Mucosa of stomach (tissue), 1 donor: ENCODE data around the gene SH3TC2.

ENCODE experiments used
- H3K27me3 ChIP-seq: one replicate; pipeline ENCODE4 v1.7.0; 2013; ENCODE audit warnings: mild to moderate bottlenecking, low read length; ENCODE audit not compliant: control insufficient read depth, insufficient read depth
- H3K36me3 ChIP-seq: one replicate; pipeline ENCODE4 v1.7.0; 2013; ENCODE audit warnings: low read length; ENCODE audit not compliant: control insufficient read depth, insufficient read depth
- H3K4me1 ChIP-seq: one replicate; pipeline ENCODE4 v1.7.0; 2013; ENCODE audit warnings: mild to moderate bottlenecking, low read length; ENCODE audit not compliant: control insufficient read depth, insufficient read depth
- H3K4me3 ChIP-seq: one replicate; pipeline ENCODE4 v1.7.0; 2013; ENCODE audit warnings: low read length
- H3K9ac ChIP-seq: one replicate; pipeline ENCODE4 v1.7.0; 2013; ENCODE audit warnings: mild to moderate bottlenecking, low read length, moderate library complexity
- H3K9me3 ChIP-seq: one replicate; pipeline ENCODE4 v1.7.0; 2013; ENCODE audit warnings: mild to moderate bottlenecking, low read length, moderate library complexity; ENCODE audit not compliant: control insufficient read depth
- donor health status: Pancreatic carcinoma.

Gene SH3TC2

DNA sequence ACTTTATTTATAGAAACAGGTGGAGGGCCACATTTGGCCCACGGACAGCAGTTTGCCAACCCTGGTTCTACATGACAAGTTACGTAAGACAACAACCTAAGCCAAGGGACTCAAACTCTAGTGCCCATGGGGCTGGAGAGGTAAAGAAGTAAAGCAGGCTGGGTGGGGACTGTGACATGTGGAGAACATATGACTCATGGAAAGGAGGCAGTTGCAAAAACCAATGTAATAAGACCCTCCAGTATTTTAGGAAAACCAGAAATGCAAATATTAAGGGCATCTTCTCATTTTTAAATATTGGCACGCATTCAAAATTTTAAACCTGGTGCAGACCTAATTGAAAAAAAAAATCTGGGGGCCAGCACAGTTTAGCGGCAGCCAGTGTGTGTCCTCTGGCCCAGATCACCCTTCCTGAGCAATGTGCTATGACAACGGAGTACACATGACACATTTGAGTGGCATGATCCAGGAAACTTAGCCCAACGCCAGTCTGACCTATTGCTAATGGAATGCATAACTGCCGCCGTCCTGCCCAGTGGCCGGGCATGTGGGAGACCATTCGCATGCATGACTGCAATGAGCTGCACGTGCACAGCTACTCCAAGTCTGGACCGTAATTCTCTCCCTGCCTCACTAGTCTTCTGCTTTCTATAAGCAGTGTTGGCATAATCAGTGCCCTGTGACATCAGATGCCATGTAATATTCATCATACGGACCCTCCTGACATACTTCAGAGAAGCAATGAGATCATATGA is 97.2 kb downstream of the SH3TC2 start:
- no peak overlapping the region for H3K9ac ChIP-seq
- H3K9me3 ChIP-seq, result no peaks in the 10 kb centered on the region
- H3K4me3 ChIP-seq, result no peak overlapping the region
- no peaks in the 10 kb centered on the region for H3K36me3 ChIP-seq
- peaks cover 41% of the 10 kb centered on the region for H3K4me1 ChIP-seq
- H3K27me3 ChIP-seq, result no peaks in the 10 kb centered on the region

DNA sequence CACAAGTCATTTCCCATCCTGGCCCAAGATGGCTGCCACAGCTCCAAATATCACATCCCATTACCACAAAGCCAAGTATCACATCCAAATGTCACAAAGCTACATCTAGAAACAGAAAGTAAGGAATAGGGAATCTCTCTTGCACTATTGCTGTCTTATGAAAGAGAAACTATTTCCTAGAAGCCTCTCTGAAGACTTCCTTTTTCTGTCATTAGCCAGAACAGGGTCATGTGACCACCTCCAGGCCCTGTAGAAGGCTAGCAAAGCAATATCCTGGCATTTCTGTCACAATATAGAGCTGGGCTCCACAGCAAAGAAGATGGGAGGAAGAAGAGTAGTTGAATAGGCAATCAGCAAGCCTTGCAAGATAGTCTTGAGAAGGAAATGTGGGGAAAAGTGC is 99.2 kb downstream of the SH3TC2 start:
- Histone ChIP-seq H3K36me3 (no peaks in the 10 kb centered on the region), H3K9ac (no peak overlapping the region), H3K4me3 (no peak overlapping the region), H3K27me3 (no peaks in the 10 kb centered on the region), H3K4me1 (peaks cover 32% of the 10 kb centered on the region), H3K9me3 (no peaks in the 10 kb centered on the region)

DNA sequence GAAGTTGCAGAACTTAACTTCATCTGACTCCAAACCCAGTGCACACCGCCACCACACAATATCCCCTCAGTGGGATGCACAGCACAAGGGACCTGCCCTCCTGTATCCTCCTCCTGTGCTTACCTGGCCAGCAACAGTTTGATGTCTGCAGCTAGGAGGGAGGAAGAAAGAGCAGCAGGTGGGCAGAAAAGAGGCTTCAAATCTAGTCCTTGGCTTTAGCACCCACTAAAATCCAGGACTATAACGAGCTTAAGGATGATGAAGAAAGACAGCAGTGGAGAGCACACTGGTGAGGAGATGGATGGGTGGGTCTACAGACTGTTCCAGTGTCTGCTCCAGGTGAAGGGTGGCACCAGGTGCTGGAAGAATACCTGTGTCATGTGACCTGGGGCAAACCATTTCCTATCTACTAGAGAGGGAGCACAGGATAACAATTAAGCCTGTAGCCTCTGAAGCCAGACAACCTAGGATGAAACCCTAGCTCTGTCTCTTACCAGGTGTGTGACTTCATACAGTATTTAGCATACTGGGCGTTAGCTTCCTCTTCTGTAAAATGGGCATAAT is 100.0 kb downstream of the SH3TC2 start:
- H3K27me3 ChIP-seq, result no peaks in the 10 kb centered on the region

DNA sequence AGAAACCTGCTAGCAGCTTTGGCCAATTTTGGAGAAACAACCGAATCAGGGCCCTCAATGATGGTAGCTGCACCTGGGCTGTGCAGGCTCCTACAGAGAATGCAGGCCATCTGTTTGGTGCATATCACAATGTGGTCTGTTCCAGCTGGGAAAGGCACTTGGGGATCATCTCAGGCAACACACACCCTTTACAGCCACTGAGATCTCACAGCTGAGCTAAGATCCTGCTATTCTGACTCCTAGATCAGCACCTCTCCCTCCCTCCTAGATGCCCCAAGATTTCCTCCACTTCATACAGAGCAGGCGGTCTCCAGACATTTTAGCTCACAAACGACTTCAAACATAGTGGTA is 100.7 kb downstream of the SH3TC2 start:
- Histone ChIP-seq H3K4me3 (no peak overlapping the region), H3K36me3 (no peaks in the 10 kb centered on the region), H3K27me3 (no peaks in the 10 kb centered on the region), H3K9ac (no peak overlapping the region), H3K9me3 (no peaks in the 10 kb centered on the region), H3K4me1 (peaks cover 23% of the 10 kb centered on the region)

More for the DNA sequence above, 100.0 kb downstream of the SH3TC2 start:
- Histone ChIP-seq H3K9ac (no peak overlapping the region), H3K4me3 (no peak overlapping the region), H3K9me3 (no peaks in the 10 kb centered on the region), H3K36me3 (no peaks in the 10 kb centered on the region), H3K4me1 (peaks cover 24% of the 10 kb centered on the region)

DNA sequence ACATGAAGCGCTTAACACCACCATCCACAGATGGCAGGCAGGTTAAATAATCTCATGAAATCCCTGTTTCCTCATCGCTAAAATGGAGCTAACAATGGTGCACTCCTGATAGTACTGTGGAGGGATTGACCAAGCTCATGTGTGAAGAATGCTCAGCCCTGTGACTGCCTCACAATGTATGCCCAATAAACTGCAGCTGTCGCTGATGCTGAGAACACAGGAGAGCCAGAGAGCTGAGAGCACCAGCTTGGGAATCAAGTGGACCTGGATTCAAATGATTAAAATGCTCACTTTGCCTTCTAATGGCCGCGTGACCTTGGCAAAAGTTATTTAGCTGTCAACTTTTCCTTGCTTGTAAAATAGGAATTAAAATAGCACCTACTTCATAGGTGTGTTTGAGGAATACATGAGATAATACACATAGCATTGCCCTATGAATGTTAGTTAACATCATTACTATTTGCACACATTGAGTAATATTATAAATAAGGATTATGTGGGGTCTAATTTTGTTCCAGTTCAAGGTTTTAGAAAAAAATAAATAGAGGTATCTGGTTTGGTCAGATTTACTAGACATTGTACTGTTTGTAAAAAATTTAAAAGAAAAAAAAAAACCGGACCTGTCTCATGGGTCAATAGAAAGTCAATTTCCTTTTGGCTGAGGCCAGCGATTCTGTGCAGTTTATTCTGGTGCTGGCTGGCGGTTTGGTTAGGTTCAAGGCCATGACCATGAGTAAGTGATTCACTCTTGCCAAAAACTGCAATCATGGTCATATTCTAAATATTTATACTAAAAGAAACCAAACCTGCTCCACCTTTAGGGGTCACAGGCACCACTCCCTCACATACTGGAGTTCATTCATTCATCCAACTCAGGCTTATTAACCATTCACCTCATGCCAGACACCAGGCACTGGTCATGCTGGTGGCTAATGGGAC is 101.3 kb downstream of the SH3TC2 start:
- no peak overlapping the region for H3K4me3 ChIP-seq

DNA sequence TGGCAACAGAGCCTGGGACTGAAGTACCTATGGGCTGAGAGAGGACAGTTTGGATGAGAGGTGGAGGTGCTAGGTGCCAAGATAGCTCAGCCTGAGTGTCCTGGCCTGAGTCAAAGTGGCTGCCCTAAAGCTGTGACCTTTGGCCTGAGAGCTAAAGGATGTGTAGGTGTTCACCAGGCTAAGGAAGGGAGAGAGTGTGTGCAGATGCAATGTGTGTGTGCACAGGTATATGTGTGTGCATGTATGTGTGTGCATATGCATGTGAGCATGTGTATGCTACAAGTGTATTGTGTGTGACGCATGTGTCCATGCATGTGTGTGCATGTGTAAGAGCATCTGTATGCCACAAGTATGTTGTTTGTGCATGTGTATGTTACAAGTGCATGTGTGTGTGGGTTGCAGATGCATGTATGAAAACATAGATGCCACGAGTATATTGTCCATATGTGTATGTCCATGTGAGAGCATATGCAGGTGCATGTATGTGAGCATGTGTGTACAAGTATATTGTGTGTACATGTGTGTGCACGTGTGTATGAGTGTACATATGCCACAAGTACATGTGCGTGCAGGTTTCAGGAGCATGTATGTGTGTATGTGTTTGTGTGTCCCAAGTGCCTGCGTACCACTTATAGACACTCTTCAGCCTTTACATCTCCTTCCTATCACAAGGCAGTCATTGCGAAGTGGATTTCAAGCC is 102.6 kb downstream of the SH3TC2 start:
- Histone ChIP-seq H3K4me1 (peaks cover 20% of the 10 kb centered on the region), H3K9ac (no peak overlapping the region), H3K36me3 (no peaks in the 10 kb centered on the region), H3K4me3 (no peak overlapping the region), H3K9me3 (no peaks in the 10 kb centered on the region), H3K27me3 (no peaks in the 10 kb centered on the region)

More for the DNA sequence above, 101.3 kb downstream of the SH3TC2 start:
- Histone ChIP-seq H3K9me3 (no peaks in the 10 kb centered on the region), H3K36me3 (no peaks in the 10 kb centered on the region), H3K4me1 (peaks cover 23% of the 10 kb centered on the region), H3K9ac (no peak overlapping the region), H3K27me3 (no peaks in the 10 kb centered on the region)

DNA sequence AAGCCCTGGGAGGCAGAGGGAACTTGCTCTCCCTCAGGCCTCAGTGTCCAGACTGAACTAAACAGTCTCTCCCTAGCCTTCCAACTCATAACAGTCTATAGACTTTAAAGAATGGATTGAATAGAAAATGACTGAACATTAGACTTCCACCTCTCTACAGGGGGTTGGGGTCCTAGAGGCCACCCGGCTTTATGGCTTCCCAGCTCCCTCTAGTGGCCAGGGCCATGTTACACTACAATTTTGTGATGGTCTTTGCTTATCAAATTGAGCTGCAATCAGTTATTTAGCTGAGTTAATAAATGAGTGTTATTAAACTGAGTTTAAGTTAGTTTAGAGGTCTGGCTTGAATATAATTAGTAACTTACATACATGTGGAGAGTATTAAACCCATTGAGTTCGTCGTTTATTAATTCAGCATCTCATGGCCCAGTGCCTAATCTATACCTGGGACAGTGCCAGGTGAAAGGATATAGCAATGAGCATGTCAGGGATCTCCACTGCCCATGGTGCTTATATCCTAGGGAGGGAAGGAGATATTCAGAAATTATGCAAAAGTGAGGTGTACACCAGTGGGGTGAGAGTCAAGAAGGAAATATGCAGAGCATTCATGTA is 105.2 kb downstream of the SH3TC2 start:
- H3K27me3 ChIP-seq, result no peaks in the 10 kb centered on the region
- no peaks in the 10 kb centered on the region for H3K9me3 ChIP-seq
- H3K9ac ChIP-seq, result no peak overlapping the region
- H3K36me3 ChIP-seq, result no peaks in the 10 kb centered on the region
- H3K4me1 ChIP-seq, result peaks cover 20% of the 10 kb centered on the region
- no peak overlapping the region for H3K4me3 ChIP-seq

DNA sequence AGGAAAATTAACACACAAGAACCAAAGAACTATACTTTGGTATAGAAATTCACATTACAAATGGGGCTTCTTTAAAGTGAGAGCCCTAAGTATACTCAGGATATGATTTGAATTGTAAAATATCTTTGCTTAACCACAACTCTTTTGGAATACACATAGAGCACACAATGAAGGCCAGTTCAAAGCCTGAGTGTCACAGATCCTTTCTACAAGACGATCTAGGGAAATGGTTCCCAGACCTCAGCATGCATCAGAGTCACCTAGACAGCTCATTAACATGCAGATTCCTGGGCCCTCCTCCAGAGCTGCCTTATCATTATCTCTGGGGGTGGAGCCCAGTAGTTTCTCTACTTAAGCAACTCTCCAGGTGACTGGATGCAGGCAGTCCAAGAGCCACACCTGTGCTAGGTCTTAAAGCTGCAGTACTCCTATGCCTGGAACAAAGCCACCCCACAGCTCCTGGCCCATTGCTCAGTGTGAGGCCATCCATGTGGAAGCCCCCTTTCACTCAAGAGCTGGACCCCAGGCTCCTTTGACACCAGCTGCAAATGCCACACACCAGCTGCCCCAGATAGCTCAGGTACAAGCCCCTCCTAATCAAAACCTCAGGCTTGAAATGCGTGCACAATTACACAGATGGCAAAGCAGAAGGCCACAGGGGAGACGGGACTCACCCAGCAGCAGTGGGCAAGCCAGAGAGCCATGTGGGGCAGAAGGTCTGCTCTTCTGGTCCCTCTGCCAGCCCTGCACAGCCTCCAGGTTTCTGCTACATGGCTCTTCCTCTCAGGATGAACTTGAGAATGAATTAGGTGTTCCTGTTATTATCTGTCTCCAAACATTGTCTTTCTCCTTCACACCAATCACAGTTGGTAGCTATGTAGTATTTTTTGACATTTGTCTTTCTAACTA is 106.1 kb downstream of the SH3TC2 start:
- H3K4me3 ChIP-seq, result no peak overlapping the region
- no peaks in the 10 kb centered on the region for H3K9me3 ChIP-seq
- no peak overlapping the region for H3K9ac ChIP-seq
- no peaks in the 10 kb centered on the region for H3K36me3 ChIP-seq
- H3K27me3 ChIP-seq, result no peaks in the 10 kb centered on the region
- H3K4me1 ChIP-seq, result peaks cover 15% of the 10 kb centered on the region
